ENCODE results near the gene CRIP1.

CRIP1 gene

DNA sequence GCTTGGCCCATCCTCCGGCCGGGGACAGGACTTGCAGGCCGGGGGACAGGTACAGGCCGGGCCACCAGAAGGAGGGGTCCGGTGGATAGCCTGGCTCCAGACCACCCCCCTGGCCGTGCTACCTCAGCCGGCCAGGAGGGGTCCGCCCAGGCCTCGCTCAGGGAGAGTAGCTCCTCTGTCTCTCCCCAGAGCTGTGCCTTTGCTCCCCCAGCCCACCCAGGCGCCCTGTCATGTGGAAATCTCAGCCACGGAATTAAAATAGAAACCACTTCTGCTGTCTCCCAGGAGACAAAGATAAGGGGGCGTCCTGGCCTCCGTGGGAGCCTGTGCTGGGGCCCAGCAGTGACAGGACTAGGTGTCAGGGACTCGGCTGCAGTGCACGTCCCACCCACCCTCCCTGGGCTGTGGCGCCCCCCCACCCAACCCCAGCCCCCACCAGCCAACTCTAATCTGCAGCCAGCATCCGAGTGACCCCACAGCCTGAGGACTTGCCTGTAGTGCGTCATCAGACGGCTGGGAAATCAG lies 15.3 kb upstream of the CRIP1 start:
- no peak for DNase-seq

GRCh38 chr14:105471823-105472485 lies 14.7 kb upstream of the CRIP1 start:
- DNase-seq = no peak

GRCh38 chr14:105472486-105472991 lies 14.1 kb upstream of the CRIP1 start:
- DNase-seq = no peak

DNA sequence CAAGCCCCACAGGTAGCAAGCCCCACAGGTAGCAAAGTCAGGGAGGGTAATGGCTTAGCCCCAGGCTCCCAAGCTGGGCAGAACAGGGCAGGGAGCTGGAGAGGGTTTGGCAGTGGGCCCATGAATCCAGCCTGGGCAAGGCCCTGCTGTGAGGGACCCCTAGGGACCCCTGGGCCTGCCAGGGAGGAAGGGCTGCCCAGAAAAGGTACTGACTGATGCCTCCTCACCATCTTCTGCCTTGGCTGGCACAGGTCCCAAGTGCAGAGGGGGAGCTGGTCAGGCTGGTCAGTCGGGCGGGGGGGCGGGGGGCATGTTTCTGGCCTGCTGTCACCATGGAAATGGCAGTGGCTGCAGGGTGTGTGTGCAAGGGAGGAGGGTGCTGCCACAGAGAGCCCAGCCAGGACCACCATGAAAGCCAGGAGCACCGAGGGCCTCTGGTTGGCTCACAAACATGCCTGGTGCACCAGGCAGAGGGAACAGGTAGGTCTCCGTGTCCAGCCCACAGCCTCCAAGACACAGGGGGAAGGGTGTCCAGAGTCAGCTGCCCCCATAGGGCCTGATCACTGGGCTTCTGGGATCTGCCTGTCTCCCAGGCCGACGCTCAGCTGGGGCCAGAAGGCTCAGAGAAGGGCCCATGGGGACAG lies 13.5 kb upstream of the CRIP1 start:
- no peak for DNase-seq

DNA sequence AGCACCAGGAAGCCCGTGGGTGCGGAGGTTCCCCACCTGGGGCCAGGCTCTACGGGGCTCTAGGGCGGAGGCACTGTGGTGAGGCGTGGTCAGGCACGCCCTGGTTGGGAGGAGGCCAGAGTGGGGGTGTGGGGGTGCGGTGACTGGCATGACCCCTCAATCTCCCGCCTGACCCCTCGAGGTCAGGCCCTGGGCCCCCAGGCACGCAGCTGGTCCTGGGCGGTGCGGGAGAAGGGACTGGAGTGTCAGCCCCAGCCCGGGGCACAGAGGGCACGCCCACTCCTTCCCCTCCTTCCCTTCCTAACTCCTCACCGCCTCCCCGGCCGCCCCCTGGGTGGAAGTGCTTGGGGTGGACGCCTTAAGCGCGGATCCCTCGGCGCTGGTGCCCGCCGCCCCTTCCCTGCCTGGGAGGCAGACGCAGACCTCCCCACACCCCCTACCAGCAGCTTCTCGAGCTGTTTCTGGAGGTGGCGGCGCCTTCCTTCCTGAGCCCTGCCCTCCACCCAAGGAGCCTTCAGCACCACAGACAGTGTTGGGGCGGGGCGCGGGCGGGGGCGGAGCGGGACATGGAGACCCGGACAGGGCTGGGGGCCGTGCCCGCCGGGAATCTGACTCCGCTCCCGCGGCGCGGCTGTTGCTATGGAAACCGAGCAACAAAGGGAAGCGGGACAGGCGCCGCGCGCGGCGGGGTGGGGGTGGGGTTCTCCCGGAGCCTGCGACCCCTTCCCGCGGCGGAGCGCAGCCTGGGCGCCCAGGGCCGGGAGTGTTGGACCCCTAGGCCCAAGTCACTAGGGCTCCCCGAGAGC lies 12.8 kb upstream of the CRIP1 start:
- peak; percentile 90 for DNase-seq

DNA sequence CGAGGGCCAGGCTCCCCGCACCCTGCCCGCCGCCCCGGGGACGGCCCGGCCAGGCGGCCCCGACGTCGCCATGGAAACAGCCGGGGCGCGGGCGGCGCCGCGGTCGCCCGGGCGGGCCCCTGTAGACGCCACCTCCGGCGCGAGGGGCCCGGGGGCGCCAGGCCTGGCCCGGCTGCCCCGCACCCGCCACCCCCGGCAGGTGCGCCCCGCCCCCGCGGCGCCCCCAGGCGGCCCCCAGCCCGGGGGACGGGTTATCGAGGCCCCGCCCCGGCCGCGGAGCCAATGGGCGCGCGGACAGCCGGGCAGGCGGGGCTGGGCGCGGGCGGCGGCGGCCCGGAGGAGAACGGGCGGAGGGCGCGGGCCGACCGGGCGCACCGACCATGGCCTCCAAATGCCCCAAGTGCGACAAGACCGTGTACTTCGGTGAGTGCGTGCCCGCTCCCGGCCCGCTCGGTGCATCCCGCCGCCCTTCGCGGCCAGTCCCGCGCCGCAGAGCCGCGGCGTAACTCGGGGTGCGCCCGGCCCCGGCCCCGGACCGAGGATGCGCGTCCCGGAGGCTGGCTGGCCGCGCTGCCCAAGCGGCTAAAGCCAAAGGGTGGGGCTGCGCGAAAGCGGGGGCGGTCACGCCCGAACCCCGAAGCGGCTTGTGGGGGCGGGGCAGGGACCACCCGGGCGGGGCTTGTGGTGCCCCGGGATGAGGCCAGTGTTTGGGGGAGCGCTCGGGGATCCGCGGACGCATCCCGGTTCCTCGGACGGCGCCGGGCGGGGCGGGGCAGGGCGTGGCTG lies 12.0 kb upstream of the CRIP1 start, which contains the start of gene CRIP2:
TSS of gene CRIP2 (plus strand) at position 339 of the 786 bp plus-strand sequence. CDS start at position 381, 42 bp downstream.
- DNase-seq = peak; percentile 68

DNA sequence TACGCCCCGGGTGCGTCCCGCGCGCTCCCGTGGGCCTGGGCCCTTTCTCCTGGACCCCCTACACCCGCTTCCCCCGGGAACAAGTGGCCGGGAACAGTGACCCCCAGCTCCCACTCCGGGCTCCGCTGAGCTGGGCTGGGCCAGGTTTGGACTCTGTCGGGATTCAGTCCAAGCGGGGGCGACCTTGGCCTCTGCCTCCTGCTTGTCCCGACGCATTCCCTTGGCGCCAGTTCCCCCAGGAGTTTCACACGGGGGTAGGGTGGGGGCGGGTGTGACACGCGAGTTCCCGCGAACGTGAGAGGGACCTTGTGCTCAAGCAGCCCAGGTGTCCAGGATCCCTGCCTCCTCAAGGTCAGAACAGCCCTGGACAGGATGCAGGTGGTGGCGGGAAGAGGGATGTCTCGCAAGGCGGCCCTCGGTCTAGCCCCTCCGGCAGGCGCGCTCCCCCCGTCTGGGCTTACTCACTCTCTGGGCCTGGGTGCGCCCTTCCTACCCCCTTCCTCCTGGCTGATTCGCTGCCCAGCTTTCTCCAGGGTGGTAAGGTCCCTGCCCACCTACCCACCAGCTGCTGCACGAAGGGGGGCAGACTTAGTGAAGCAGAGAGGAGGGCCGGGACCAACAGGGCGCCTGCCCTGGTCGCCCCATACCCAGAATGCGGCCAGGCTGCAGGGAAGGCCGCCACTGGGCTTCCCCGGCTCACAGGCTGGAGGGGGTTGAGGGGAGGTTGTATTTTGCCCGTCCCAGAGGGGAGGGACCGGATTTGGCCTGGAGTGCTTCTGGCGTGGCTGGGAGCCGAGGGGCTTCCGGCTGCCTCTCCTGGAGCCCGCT lies 11.2 kb upstream of the CRIP1 start:
- peak; percentile 45 for DNase-seq

DNA sequence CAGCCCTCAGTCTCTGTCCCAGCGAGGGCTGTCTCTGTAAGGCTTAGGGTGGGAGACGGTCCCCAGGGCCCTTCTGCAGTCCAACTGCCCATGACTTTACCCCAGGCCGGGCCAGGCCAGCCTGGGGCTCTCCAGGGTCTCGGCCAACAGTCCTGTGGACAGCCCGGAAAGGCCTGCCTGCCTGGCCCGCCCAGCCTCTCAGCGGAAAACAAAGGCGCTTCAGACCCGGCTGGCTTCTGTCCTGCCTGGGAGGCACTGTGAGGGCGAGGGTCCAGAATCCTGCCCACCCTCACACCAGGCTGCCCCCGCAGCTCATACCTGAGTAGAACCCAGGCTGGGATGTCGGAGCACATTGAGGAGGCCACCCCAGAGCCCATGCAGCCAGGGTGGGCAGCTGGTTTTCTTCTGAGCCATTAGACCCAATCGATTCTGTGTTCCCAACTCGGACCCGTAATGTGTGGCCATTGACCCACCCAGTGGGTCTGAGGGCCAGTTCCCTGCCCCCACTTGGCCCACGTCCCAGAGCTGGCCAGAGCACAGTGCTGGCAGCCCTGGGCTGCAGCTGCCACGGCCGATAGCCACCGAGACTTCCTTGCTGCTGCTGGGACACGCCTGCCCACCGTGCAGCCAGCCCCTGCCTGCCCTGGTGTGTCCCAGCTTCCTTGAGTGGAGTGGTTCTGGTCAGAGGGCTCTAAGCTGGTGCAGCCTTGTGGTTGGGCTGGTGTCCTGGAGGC lies 10.4 kb upstream of the CRIP1 start:
- DNase-seq = no peak

- no peak for DNase-seq
These were observed 9.6 kb upstream of the CRIP1 start for GRCh38 chr14:105476831-105477659.

DNA sequence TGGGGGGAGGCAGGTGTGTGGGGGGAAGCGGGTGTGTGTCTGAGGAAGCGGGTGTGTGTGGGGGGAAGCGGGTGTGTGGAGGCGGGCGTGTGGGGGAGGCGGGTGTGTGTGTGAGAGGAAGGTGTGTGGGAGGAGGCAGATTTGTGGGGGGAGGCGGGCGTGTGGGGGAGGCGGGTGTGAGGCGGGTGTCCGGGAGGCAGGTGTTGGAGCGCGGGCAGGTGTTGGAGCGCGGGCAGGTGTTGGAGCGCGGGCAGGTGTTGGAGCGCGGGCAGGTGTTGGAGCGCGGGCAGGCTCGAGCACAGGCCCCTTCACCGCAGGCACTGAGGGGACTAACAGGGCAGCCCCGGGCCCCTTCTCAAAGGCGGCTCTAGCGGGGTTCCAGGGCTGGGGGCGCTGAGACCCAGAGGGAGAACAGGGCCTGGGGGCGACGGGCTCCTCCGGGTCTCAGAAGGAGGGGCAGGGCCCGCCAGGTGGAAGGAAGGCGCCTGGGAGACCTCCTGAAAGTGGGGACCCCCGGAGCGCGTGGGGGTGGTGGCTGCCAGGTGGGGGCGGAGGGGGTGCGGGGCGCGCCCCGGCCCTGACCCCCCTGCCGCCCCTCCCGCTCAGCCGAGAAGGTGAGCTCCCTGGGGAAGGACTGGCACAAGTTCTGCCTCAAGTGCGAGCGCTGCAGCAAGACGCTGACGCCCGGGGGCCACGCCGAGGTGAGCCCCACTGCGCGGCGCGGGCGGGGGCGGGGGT lies 8.9 kb upstream of the CRIP1 start:
- peak; percentile 87 for DNase-seq

GRCh38 chr14:105478398-105479251 lies 8.1 kb upstream of the CRIP1 start:
- DNase-seq = peak; percentile 60

GRCh38 chr14:105479431-105480158 lies 7.1 kb upstream of the CRIP1 start:
- DNase-seq = peak; percentile 30

- no peak for DNase-seq
These were observed 6.4 kb upstream of the CRIP1 start for GRCh38 chr14:105480199-105480746.

DNA sequence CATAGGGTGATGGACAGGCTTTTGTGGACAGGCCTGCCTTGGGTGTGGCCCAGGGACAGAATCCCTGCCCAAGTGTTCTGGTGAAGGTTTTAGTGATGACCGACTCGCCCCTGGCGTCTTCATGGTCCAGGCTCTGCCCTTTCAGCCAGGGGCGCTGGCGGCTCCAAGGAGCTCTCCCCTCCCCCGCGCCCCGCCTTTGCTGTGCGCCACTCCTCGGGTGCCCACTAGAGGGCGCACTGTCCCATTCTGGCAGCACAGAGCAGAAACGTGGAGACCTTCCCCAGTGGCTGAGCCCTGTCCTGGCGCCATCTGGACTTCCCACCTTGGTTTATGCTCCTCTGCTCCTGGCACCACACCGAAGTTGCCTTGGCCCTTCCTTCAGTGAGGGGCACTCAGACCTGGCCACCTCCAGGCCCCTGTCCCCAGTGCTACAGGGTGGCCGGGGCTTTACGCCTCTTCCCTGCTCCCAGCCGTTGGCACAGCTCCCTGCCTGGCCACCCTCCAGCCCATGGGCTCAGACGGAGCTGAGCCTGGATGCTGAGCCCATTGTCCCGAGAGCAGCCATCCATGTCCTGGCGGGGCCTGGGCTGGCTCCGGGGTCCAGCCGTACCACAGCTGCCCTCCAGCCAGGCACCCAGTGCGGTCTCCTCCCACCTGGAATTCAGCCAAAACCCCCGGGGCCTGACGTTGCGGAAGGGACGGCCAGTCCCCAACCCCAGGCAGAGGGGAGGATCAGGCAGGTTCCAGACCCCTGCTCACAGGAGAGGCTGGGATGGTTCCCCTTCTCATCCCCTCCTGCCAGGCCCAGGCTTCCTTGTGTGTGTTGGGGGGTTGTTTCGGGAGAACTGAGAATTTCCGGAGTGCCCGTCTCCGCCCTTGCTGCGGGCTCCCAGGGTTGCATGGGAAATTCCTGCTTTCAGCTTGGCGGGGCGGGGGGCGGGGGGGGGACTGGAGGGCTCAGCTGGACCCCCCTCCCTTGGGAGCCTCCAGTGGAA lies 5.6 kb upstream of the CRIP1 start:
- peak; percentile 91 for DNase-seq

- DNase-seq = peak; percentile 96
These were observed 4.7 kb upstream of the CRIP1 start for GRCh38 chr14:105481886-105482457.
